Pancreas (tissue), 10 donors: ENCODE measurements around the gene GULP1. TPM values are rescaled to one million over a fixed set of nuclear protein-coding genes. Genes with fewer than 3 reads are reported as not detected.

Experiments used
- ATAC-seq, 4 donors: fragments of 200-7000 bp; cut with Tn5 transposase; one replicate each; pipeline versions ENCODE4 v1.8.0 to v1.9.1; 2020; ENCODE audit warnings: mild to moderate bottlenecking in 4 of 4, moderate library complexity in 4 of 4
- DNase-seq, 6 donors: peaks; one replicate each; pipeline ENCODE4 v3.0.0-alpha.2; 2020
- FAIRE-seq: peaks from 2 replicates; lab custom pipeline; 2012; peaks lifted over from hg19 to GRCh38; lab: Jason Lieb, UNC
- H3K27ac ChIP-seq, 4 donors: fragments of 200-600 bp; sonication (generic); 1 replicate in 3 of 4; 2 replicates in 1 of 4; pipeline versions ENCODE4 v1.5.0 to v1.8.0; 2020
- H3K27me3 ChIP-seq, 4 donors: fragments of 200-600 bp; one replicate each; pipeline ENCODE4 v1.8.0; 2021
- H3K36me3 ChIP-seq, 3 donors: fragments of 200-600 bp; sonication (generic) in 1 of 3; one replicate each; pipeline versions ENCODE4 v1.5.0 to v1.8.0; 2020 to 2021
- H3K4me1 ChIP-seq, 3 donors: fragments of 200-600 bp; one replicate each; pipeline ENCODE4 v1.8.0; 2021
- H3K4me3 ChIP-seq, 4 donors: fragments of 200-600 bp; sonication (generic) in 2 of 4; one replicate each; pipeline versions ENCODE4 v1.5.0 to v1.8.0; 2020 to 2021
- H3K9me3 ChIP-seq, 4 donors: fragments of 200-600 bp; one replicate each; pipeline ENCODE4 v1.8.0; 2021
- WGBS, 2 donors: extraction: QIAGEN DNeasy Blood & Tissue Kit; methylation state at CpG; one replicate each; pipeline ENCODE4 v1.1.7; 2013; 5-methylcytosine and 5-hydroxymethylcytosine counted together
- intact Hi-C, 3 donors: fragments of 100-400 bp; cut with DNase I; formaldehyde crosslinking; loops; one replicate each; pipeline versions ENCODE4 v1.11.1 to v1.14.2; 2022
- polyA plus RNA-seq, 2 donors: library from polyadenylated mRNA; stranded (reverse); fragments of 200-250 nt; gene quantifications; one replicate each; pipeline ENCODE4 v1.2.3, GENCODE V29; 2013
- total RNA-seq, 6 donors: library from RNA; stranded (reverse); fragmentation: NEBNext Ultra II Directional in 4 of 6; extraction: Animal tissue kit (Norgen Biotek cat#: 25700) in 4 of 6; gene quantifications; one replicate each; pipeline versions ENCODE4 v1.2.1 to v1.2.4, GENCODE V29; 2021 to 2023
- TF ChIP-seq, protein P1 (sequence below), 4 donors: fragments of 200-600 bp; sonication (generic) in 3 of 4; IDR thresholded peaks; one replicate each; pipeline versions ENCODE4 v1.5.0 to v1.8.0; 2021; ENCODE audit warnings: antibody characterized with exemption in 4 of 4
- donor health status: healthy with polysubstance abuse.
- donor health status: DM: no; HTN: no; CAD: no; lungs with moderate emphysema.
- donor health status: DM: no; HTN: no; CAD: no.
- donor health status: control.
- donor health status: control.
- donor health status: Bipolar disorder and iron deficiency.
- donor health status: DM: yes; HTN: yes; CAD: no.
- donor health status: DM: no; HTN: no; CAD: no.
- donor health status: DM: no; HTN: no; CAD: no.
- donor health status: DM: yes; HTN: yes; CAD: no.

The GULP1 gene
- total and polyA plus RNA-seq, 8 donors: 5.4 to 35.7 (median 17.5) TPM

DNA sequence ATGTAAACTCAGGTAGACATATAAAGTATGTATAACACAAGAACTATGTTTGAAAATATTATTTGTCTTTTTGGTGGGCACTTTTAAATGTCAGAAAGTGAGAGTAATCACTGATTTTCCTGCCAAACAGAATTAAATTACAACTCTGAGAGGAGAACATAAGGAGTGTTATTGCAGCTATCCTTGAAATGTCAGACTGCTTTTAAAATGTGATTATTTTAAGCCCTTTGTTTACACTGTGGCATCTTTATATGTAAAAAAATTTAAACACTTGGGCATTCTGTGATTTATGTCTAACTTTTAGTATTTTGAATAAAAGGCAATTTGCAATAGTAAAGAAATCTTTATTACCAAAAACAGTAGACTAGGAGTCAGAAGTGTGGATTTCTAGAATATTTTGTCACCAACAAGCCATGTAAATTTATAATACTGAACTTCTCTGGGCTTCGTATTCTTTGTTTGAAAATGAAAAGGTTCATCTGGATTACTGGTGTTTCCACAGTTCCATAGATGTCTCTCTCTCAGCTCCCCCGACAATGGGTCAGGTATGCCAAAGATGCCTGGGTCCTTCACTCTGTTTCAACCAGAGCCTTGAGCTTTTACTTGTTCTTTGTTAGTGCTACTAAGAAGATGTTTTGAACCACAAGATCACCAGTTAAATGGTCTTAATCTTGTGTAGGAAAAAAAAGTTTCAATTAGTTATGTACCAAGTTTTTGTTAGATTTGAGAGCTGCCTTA is 38.8 kb downstream of the GULP1 start:
- no peak overlapping the region for H3K27ac ChIP-seq
- TF ChIP-seq, protein P1, sequence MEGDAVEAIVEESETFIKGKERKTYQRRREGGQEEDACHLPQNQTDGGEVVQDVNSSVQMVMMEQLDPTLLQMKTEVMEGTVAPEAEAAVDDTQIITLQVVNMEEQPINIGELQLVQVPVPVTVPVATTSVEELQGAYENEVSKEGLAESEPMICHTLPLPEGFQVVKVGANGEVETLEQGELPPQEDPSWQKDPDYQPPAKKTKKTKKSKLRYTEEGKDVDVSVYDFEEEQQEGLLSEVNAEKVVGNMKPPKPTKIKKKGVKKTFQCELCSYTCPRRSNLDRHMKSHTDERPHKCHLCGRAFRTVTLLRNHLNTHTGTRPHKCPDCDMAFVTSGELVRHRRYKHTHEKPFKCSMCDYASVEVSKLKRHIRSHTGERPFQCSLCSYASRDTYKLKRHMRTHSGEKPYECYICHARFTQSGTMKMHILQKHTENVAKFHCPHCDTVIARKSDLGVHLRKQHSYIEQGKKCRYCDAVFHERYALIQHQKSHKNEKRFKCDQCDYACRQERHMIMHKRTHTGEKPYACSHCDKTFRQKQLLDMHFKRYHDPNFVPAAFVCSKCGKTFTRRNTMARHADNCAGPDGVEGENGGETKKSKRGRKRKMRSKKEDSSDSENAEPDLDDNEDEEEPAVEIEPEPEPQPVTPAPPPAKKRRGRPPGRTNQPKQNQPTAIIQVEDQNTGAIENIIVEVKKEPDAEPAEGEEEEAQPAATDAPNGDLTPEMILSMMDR (IDR thresholded peaks at IDR 0.05): no peak
- ATAC-seq: no peak
- H3K4me3 ChIP-seq: no peak overlapping the region
- no peaks in the 10 kb centered on the region for H3K27me3 ChIP-seq
- 76 to 87% methylated on average over 2 of the region's 2 CpGs for WGBS, 2 donors
- FAIRE-seq: no peak
- H3K9me3 ChIP-seq: no peaks in the 10 kb centered on the region
- intact Hi-C loops: no loop called here
- DNase-seq: no peak
- H3K4me1 ChIP-seq: peaks cover 9 to 11% (median 10%) of the 10 kb centered on the region in 3 donors
- H3K36me3 ChIP-seq: no peaks in the 10 kb centered on the region

DNA sequence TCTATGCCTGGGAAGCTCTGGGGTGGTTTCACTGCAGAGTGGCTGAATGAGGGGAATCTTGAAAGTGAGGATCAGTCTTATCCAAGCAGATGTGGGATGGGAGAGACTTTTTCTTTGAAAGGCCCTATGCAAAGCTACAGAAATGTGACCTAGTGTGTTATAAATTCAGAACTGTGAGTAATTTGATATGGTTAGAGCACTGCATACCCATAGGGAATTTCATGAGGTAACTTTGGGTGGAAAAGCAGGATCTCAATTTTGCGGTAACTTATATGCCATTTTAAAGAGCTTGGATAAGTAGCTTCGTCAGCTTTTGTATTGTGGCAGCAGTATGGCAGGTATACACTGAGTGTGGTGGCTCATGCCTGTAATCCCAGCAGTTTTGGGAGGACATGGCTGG is 40.9 kb downstream of the GULP1 start:
- Histone ChIP-seq H3K4me1 (peaks cover 0 to 11% (median 9%) of the 10 kb centered on the region in 3 donors), H3K27me3 (no peaks in the 10 kb centered on the region), H3K9me3 (no peaks in the 10 kb centered on the region), H3K36me3 (no peaks in the 10 kb centered on the region), H3K27ac (no peak overlapping the region), H3K4me3 (no peak overlapping the region)
- FAIRE-seq (no peak), DNase-seq (no peak), ATAC-seq (peak in 1 of 4 donors; percentile 22)
- TF ChIP-seq, protein P1 (IDR thresholded peaks at IDR 0.05): no peak
- WGBS, 2 donors: 94 to 97% methylated on average over 2 of the region's 2 CpGs
- intact Hi-C loops: no loop called here

DNA sequence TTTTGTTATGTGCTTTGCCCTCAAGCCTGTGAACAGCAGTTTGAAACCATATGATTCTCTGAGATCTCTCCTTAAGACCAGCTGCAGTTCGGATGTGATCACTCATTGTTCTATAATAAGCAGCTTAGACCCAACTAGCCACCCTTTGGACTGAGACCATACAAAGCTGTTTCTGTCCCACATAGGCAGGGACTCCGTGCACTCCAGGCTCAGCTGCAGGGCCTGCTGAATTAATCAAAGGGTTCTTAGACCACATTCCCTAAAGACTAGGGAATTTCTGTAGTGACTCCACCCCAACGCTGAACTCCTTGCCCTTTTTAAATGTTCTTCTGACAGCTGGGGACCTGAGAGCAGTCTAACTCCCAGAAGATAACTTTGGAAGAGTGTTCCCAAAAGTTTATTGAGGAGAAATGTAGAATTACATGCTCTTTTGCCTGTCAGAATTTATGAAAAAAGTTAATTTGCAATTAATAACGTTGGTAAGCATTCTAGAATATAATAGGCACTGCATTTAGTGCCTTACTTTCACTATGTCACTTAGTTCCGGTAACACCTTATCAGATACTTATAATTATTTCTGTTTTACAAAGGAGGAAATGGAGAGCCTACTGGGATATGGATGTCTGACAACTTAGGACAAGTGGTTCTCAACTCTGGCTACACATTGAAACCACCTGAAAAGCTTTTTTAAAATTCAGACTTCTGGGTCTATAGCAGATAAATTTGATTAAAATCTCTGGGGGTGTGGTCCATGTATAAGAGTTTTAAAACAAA is 42.3 kb downstream of the GULP1 start:
- no peaks in the 10 kb centered on the region for H3K9me3 ChIP-seq
- FAIRE-seq (no peak), ATAC-seq (peak; percentile 68 to 84 (median 80)), DNase-seq (no peak)
- intact Hi-C loops: no loop called here
- peaks cover 0 to 11% (median 9%) of the 10 kb centered on the region in 3 donors for H3K4me1 ChIP-seq
- H3K27ac ChIP-seq: peak overlapping the region in 2 of 4 donors; percentile 39 to 45
- no peaks in the 10 kb centered on the region for H3K27me3 ChIP-seq
- 18 to 25% methylated on average over 5 of the region's 5 CpGs for WGBS, 2 donors
- H3K36me3 ChIP-seq: no peaks in the 10 kb centered on the region
- peak overlapping the region in 2 of 4 donors; percentile 2 to 6 for H3K4me3 ChIP-seq
- TF ChIP-seq, protein P1 (IDR thresholded peaks at IDR 0.05): no peak

DNA sequence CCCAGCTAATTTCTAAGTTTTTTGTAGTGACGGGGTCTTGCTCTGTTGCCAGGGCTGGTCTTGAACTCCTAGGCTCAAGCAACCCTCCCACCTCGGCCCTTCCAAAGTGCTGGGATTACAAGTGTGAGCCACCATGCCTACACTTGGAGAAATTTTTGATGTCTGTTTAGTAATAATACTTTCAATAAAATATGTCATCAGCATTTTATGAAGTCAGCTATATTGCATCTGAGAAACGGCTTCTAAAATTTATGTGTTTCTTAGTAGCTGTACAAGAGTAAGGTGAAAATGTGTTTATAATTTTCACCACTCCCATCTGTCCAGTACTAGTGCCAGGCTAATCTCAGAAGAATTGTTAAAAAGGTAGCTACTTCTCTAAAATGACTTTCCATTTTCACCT is 46.8 kb downstream of the GULP1 start:
- ATAC-seq (no peak), FAIRE-seq (no peak), DNase-seq (no peak)
- Histone ChIP-seq H3K9me3 (no peaks in the 10 kb centered on the region), H3K36me3 (no peaks in the 10 kb centered on the region), H3K27me3 (no peaks in the 10 kb centered on the region), H3K4me1 (peaks cover 0 to 5% (median 2%) of the 10 kb centered on the region in 3 donors), H3K4me3 (no peak overlapping the region), H3K27ac (no peak overlapping the region)
- 95 to 97% methylated on average over 3 of the region's 3 CpGs for WGBS, 2 donors
- TF ChIP-seq, protein P1 (IDR thresholded peaks at IDR 0.05): no peak
- intact Hi-C loops: no loop called here
